ENCODE data around the gene NOS1AP. TPM values are rescaled to one million over a fixed set of nuclear protein-coding genes. Genes with fewer than 3 reads are reported as not detected.
A peak's percentile ranks its signal among the peaks of the same experiment; 100 is the strongest.

Gene NOS1AP
- total RNA-seq, 1 experiment from 2014 or later: 14.7 TPM

GRCh38 chr1:162056043-162056442 lies 13.4 kb upstream of the NOS1AP start:
- no peak for TF ChIP-seq ERG (CRISPR knock-in tag; IDR thresholded peaks at IDR 0.05)
- TF ChIP-seq JAZF1 (CRISPR knock-in tag; IDR thresholded peaks at IDR 0.05): no peak
- peak; percentile 93 for TF ChIP-seq ETV6 (CRISPR knock-in tag; IDR thresholded peaks at IDR 0.05)
- no peak for TF ChIP-seq PRDM15 (CRISPR knock-in tag; IDR thresholded peaks at IDR 0.05)
- TF ChIP-seq CTCF (IDR thresholded peaks at IDR 0.05): peak; percentile 75
- 0 out of 2 replicates have a peak, but pooled peaks have one; percentile 39 for TF ChIP-seq TEAD1 (CRISPR knock-in tag; IDR thresholded peaks at IDR 0.05)
- no peak for TF ChIP-seq RORB (CRISPR knock-in tag; IDR thresholded peaks at IDR 0.05)
- TF ChIP-seq CDX4 (CRISPR knock-in tag; IDR thresholded peaks at IDR 0.05; ENCODE audit: borderline replicate concordance): no peak
- no peak for TF ChIP-seq FOXK1 (CRISPR knock-in tag; IDR thresholded peaks at IDR 0.05)
- no peak for TF ChIP-seq NFYB (CRISPR knock-in tag; conservative IDR thresholded peaks at IDR 0.05; ENCODE audit: low read depth)
- peak; percentile 41 for TF ChIP-seq ZNF423 (CRISPR knock-in tag; IDR thresholded peaks at IDR 0.05)
- TF ChIP-seq USF1 (CRISPR knock-in tag; IDR thresholded peaks at IDR 0.05): no peak
- TF ChIP-seq MAX (CRISPR knock-in tag; IDR thresholded peaks at IDR 0.05): peak; percentile 48
- 0 out of 2 replicates have a peak, but pooled peaks have one; percentile 26 for TF ChIP-seq ZNF281 (CRISPR knock-in tag; IDR thresholded peaks at IDR 0.05)
- TF ChIP-seq NR2C2 (CRISPR knock-in tag; IDR thresholded peaks at IDR 0.05): no peak
- 0 out of 2 replicates have a peak, but pooled peaks have one; percentile 52 for TF ChIP-seq AFF4 (CRISPR knock-in tag; IDR thresholded peaks at IDR 0.05; ENCODE audit: borderline replicate concordance)
- H3K27me3 Mint-ChIP-seq (ENCODE audit: low read depth): peaks cover 7% of the 10 kb centered on the region; the same call in 1 of the 2 replicates
- DNase-seq (ENCODE audit: low spot score): peak; percentile 85
- H3K4me1 Mint-ChIP-seq: peaks cover 4% of the 10 kb centered on the region; the same call in 1 of the 2 replicates
- no peaks in the 10 kb centered on the region for H3K36me3 Mint-ChIP-seq
- H3K4me3 Mint-ChIP-seq: no peak overlapping the region
- ATAC-seq: peak; percentile 99
- no peak overlapping the region for H3K27ac Mint-ChIP-seq
- POLR2A ChIA-PET: interaction anchor here (0.5 to 0.7 kb wide), 2 partner anchors 8 to 36 kb away, joined by 3 to 4 read pairs; no protein-coding TSS in a partner anchor
- peaks cover 6% of the 10 kb centered on the region for H3K9me3 Mint-ChIP-seq
- CTCF ChIA-PET: interaction anchor here (0.6 to 1.6 kb wide), 74 partner anchors 11 to 744 kb away, joined by 3 to 50 read pairs (median 5); partner anchors contain the start of genes C1orf226 and NOS1AP

Data from WTC11 (cell line).